VCaP (cell line): ENCODE measurements around the gene NFE2L2.
A peak's percentile ranks its signal among the peaks of the same experiment; 100 is the strongest.

Experiments used
- H3K27ac ChIP-seq: fragments of 450-650 bp; 2 replicates; pipeline ENCODE4 v1.5.1; 2017
- TF ChIP-seq, protein P1 (sequence below): fragments of 450-650 bp; conservative IDR thresholded peaks from 2 replicates; pipeline ENCODE4 v1.5.1; 2017; ENCODE audit warnings: mild to moderate bottlenecking, moderate library complexity

NFE2L2 gene

DNA sequence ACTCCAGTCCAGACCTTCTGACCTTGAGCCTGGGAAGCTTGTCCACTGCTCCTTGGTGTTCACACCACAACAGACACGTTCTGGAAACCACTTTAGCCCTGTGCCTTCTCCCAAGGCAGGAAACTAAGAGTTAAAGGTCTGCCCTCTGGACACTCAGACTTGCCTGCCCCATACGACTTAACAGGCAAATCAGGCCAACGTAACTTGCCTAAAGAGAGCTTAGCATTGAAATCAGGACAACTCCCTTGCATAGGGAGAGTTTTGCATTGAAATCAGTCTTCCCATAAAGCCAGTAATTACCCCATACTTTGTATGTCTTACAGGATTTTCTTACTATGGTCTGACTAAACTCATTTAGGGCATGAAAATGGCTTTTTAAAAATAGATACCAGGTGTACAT, 18.5 kb downstream of the NFE2L2 start:
- no peak overlapping the region for H3K27ac ChIP-seq
- TF ChIP-seq, protein P1, sequence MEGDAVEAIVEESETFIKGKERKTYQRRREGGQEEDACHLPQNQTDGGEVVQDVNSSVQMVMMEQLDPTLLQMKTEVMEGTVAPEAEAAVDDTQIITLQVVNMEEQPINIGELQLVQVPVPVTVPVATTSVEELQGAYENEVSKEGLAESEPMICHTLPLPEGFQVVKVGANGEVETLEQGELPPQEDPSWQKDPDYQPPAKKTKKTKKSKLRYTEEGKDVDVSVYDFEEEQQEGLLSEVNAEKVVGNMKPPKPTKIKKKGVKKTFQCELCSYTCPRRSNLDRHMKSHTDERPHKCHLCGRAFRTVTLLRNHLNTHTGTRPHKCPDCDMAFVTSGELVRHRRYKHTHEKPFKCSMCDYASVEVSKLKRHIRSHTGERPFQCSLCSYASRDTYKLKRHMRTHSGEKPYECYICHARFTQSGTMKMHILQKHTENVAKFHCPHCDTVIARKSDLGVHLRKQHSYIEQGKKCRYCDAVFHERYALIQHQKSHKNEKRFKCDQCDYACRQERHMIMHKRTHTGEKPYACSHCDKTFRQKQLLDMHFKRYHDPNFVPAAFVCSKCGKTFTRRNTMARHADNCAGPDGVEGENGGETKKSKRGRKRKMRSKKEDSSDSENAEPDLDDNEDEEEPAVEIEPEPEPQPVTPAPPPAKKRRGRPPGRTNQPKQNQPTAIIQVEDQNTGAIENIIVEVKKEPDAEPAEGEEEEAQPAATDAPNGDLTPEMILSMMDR: no peak

DNA sequence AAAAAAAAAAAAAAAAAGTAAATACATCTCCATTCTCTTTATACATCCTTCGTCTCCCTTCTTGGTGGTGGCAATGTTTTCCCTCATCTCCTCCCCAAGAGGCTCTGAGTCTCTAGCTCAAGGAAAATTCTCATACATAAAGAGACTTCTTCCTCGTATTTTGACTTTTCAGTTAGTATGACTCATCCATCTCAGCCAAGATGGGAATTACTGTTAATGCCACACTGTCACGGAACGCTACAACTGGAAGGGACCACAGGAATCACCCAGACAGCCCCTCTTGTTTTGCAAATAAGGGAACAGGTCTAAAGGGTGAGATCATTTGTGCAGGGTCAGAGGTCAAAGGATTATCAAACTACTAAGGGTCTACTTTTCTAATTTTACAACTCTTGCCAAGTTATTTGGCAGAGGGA, 19.5 kb downstream of the NFE2L2 start:
- TF ChIP-seq, protein P1: no peak
- no peak overlapping the region for H3K27ac ChIP-seq

DNA sequence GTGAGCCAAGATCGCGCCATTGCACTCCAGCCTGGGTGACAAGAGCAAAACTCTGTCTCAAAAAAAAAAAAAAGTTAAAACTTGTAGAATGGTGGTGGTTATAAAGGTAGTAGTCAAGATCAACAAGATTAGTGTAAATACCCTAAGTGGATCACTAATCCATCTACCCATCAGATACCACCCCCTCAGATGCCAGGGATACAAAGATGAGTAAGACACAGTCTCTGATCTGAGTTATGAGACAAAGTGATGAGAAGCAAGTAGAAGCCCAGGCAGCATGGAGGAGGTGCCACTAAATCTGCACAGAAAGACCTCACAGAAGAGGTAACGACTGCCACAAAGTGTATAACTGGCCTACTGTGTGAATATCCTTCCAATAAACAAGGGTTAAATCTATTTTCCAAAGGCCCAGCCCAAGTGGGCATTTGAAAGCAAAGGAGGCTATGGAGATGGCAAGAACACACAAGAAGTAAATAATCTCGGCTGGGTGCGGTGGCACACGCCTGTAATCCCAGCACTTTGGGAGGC, 20.2 kb downstream of the NFE2L2 start:
- TF ChIP-seq, protein P1: no peak
- no peak overlapping the region for H3K27ac ChIP-seq

DNA sequence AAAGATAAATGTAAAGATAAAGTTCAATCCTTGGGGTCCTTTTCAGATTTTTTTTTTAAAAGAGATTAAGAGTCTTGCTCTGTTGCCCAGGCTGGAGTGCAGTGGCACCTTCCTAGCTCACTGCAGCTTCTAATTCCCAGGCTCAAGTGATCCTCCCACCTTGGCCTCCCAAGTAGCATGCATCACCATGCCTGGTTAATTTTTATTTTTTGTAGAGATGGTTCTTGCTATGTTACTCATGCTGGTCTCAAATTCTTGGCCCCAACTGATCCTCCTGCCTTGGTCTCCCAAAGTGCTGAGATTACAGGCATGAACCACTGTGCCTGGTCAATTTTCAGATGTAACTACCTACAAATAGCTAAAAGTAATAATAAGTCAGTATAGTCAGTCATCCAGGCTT, 21.1 kb downstream of the NFE2L2 start:
- TF ChIP-seq, protein P1: no peak
- H3K27ac ChIP-seq: peak overlapping the region; percentile 64

DNA sequence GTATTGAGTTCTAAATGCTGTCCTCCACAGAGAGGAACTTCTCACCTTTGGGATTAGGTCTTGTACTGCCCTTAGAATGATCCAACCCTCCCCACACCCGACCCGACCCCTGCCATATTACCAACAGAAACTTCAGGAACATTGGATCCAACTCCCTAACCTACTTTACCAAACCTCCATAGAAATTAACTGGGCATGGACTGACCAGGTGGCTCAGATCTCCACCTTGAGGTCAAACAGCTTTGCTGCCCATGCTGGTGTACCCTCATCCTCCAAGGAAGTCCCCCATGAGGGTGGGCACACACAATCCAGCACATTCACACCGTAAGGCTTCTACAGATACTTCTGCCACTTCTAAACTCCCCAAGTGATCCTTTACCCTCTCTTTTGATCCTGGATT, 21.5 kb downstream of the NFE2L2 start:
- peak overlapping the region; percentile 64 for H3K27ac ChIP-seq
- TF ChIP-seq, protein P1: no peak

DNA sequence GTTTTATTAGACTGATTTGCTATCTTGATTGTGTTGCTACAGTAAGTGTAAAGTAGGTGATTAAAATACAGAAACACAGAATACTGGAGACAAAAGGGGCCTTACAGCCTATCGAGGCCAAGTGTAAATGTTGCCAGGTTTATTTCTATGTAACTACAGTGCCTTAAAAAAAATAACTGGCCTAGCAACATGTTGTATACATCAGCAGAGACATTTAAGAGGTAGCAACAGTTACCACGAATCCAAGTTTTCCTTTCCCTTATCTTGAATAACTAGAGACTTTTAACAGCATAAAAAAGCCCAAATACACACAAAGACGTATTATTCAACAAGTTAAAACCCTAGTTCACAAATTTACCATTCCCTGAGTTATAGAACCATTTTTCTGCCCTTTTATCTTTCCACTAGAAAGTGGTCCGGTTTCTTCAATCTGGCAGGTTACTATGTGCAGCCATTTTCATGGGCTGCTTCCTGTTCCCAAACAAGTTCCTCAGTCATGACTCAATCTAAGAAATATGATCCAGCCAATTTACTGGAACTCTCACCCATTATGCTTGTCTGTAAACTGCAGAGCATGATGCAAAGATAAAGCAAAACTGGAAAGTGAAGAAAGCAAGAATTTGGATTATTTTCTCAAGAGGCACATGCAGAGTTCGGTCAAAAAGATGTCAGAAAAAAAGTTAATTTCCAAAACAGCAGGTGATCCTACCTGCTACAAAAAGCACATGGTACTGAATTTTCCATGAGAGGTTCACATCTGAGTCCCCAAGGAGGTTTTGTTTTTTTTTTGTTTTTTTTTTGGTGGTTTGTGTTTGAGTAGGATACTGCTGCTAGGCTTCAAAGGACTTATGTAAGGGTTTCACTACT, 22.2 kb downstream of the NFE2L2 start:
- peak overlapping the region; percentile 64 for H3K27ac ChIP-seq

DNA sequence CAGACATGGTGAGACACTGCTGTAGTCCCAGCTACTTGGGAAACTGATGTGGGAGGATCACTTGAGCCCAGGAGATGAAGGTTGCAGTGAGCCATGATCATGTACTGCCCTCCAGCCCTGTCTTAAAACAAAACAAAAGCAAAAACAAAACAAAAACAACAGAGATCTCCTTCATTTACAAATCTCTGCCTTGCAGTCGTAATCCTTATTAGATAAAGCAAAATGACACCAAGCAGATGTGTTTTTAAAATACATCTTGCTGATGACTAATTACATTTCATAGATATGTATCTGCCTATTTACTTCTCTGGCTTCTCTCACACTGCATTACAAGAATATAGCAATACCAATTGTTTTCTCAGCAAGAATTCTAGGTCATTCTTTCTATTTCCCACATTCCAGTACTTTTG, 22.8 kb downstream of the NFE2L2 start:
- H3K27ac ChIP-seq: peak overlapping the region; percentile 64
- TF ChIP-seq, protein P1: no peak

More for the DNA sequence above, 22.2 kb downstream of the NFE2L2 start:
- TF ChIP-seq, protein P1: no peak
